HG02610 (cell line): ENCODE results near the gene ACMSD.
"Not testable (repeated sequence)": the region's sequence is repeated elsewhere in the genome, so short reads cannot be mapped to it uniquely, and the experiment has no call there.

Experiments
- ATAC-seq: cut with Tn5 transposase; IDR thresholded peaks from one replicate; pipeline ENCODE4 v1.9.1; 2021; ENCODE audit warnings: mild to moderate bottlenecking, moderate library complexity; ENCODE audit not compliant: unreplicated experiment

The ACMSD gene

GRCh38 chr2:134847582-134847981 is 9.2 kb downstream of the ACMSD start:
- ATAC-seq = not testable (repeated sequence)

- no peak for ATAC-seq
These were observed 14.1 kb downstream of the ACMSD start for GRCh38 chr2:134852518-134852917.

- ATAC-seq = no peak
These were observed 17.3 kb downstream of the ACMSD start for GRCh38 chr2:134855709-134856108.

GRCh38 chr2:134858245-134858644 is 19.8 kb downstream of the ACMSD start:
- ATAC-seq = no peak

DNA sequence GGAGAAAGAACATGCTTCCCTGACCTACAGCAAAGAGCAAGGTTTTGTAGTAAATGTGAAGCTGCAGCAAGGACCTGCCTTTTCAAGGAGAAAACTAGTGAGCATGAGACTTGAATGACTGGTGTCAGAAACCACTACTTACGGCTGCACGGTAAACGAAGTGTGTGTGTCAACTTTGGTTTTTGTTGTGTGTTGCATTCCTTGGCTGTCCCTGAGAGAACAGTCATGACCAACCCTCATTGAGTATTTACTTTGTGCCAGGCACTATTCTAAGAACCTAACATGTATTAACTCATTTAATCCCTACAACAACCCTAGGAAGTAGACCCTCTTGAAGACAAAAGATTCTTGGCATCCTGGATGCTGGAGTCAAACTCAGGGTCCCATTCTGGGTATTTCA is 22.8 kb downstream of the ACMSD start:
- no peak for ATAC-seq

GRCh38 chr2:134862069-134862468 is 23.7 kb downstream of the ACMSD start:
- ATAC-seq = no peak

DNA sequence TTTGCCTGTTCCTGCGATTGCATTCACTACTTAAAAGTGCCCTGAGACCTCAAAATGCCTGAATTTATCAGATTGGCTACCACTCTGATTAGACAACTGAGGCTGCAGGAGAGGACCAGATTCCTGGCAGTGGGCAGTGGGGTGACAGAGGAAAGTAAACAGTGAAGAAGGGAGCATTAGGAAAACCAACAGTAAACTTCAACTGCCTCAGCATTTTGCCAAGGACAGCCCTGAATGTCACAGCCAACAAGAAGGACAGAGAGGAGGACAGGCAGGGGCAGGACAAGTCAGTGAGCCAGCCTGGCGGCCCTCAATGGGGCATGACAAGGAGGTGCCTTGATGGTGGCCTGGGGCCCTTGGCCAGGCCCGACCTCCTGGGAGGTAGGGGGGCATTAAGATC is 24.3 kb downstream of the ACMSD start:
- no peak for ATAC-seq

GRCh38 chr2:134863446-134863845 is 25.0 kb downstream of the ACMSD start:
- no peak for ATAC-seq

DNA sequence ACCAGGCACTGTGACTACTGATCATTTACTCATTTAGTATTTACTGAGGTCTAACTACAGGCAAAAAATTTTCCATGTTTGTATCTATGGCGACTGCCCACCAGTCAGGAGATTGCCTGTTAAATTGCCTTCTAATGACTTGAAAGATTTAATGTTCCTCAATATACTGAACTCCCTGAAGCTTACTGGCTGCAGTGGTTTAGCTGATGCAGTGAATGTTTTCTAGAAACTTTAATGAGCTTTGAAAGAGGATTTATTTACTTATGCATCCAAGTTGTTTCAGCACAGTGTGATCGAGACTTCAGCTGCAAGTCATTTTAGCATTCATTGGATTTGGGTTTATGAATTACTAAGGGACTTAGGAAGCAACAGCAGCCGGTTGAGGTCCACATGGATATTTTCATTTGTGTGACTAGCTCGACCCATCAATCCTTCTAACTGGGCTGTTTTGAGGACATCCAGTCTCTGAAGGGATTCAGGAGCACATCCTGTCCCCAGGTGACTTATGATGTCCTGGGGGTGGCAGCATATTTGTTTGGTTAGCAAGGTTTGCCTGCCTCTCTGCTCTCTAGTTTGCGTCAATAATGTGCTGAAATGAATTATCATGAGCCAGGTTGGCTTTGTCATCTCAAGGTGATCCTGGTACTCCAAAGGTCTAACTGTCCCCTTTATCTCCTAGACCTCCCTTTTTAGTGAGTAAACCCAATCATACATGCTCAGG is 26.8 kb downstream of the ACMSD start:
- no peak for ATAC-seq

GRCh38 chr2:134866498-134867099 is 28.2 kb downstream of the ACMSD start:
- no peak for ATAC-seq

DNA sequence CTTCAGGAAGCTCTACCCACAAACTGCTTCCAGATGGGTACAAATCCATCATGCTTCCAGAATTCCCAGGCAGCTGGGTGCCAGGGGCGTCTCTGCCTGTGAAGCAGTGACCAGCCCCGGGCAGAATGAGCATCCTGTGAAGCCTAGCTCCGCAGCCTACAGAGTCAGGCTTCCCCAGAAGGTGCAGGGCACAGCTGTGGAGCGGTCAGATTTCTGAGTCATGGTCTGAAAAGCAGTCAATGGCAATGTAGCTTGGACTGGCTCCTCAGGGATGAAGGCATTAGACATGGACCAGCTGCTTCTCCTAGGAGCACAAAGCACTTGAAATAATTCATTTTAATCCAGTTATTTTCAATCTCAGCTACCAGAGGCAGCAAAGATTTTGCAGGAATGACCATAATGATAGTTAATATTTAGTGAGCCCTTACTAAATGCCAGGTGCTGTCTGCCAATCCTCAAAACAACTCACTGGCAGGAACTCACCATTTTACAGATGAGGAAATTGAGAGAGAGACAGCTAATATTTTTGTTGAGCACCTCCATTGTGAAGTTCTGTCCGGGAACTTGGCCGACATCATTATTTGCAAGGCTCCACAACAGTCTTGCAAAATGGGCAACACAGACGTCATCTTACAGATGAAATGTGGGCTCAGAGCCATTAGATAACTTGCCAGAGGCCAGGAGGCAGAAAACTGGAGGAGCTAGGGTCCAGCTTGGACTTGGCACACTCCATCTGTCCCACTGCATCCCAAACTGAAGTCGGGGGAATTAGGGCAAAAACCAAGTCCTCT is 31.7 kb downstream of the ACMSD start:
- no peak for ATAC-seq

DNA sequence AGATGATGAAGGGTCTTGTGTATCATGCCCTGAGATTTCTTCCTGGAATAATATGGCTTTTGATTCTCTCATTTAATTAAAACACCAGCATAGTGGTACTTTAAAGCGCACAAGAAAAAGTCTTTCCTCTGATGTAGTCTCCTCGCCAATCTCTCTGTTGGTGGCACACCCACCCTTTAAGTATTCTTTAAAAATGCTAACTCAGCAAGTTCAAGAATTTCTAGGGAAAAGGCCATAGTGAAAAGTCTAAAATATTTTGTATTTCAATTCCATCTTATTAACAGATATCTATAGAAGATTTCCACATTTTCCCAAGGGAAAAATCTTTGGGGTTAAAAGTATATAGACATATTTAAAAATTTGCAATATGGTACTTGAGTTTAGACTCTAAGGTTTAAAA is 34.7 kb downstream of the ACMSD start:
- ATAC-seq = no peak

DNA sequence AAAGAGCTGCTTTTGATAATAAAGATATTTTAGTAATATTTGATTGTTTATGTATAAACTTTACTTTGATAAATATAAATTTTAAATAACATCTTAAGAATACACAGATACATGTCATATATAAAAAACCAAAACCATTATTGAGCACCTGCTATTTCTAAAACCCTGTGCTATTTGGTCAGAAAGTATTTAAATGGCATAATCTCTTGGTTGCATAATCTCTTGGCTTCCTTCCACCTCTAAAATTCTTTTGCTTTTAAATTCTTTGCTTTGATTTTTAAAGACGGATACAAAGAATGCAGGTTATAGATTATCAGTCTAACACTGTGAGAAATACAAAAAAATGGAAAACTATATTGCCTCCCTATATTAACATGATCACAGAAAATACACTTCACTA is 36.9 kb downstream of the ACMSD start:
- no peak for ATAC-seq

DNA sequence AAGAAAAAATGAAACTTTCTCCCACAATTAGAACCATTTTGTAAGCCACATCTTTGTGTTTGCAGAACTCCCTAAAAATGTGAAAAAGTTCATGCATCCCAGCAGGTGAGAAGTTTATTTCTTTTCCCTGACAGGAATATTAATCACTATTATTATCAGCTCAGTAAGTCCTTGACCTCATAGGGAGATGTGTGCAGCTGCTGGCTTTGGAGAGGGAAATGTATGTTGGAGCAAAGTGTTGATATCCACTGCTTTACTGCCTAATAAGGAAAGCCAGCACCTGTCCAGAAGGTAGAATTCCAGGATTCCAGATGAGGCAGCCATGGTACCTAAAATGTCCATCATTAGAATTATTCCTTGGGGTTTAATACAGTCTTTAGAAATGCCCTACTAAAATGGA is 44.4 kb downstream of the ACMSD start:
- no peak for ATAC-seq

GRCh38 chr2:134883552-134884293 is 45.3 kb downstream of the ACMSD start:
- no peak for ATAC-seq

DNA sequence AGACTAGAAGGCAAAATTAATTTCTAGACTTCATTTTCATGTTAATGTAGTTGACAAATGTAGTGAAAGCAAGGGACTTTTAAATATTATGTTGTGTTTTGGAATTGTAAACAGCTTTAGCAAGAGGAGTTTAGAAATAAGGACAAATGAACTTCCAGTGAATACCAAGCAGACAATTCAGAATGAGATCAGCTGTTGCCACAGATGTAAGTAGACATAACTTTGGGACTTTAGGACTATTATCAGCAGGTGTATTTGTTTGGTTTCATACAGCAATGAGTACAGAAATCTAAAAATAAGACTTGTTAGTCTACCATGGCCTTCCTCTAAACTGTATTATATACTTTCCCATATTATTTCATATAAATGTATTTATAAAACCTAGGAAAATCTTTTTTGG is 46.0 kb downstream of the ACMSD start:
- ATAC-seq = no peak

GRCh38 chr2:134892282-134893035 is 54.0 kb downstream of the ACMSD start:
- ATAC-seq = no peak

- ATAC-seq = no peak
These were observed 59.5 kb downstream of the ACMSD start for GRCh38 chr2:134897932-134898331.

DNA sequence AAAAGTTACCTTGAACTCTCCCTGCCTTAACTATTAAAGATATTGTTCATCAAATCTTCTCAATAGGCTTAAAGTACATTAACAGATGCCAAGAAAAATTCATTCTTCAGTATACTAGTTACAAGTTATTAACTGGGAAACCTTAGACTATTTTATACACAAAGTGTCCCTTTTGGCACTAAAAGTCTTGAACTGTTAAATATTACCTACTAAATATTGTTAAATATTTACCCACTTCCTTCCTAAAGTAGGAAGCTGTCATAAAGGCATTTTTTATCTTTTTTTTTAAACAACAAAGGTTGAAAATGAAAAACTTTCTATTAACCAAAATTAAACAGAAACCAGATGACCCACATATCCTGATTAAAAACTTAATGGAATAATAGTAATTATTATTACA is 60.8 kb downstream of the ACMSD start:
- no peak for ATAC-seq

- ATAC-seq = no peak
These were observed 61.7 kb downstream of the ACMSD start for GRCh38 chr2:134900151-134900550.

GRCh38 chr2:134903701-134904100 is 65.3 kb downstream of the ACMSD start:
- ATAC-seq = not testable (repeated sequence)
